NB4 (cell line): Measurements from ENCODE around the gene CDC14A.

Source experiments
- CTCF ChIP-seq: IDR thresholded peaks from one replicate; pipeline ENCODE4 v1.5.1; 2012; ENCODE audit warnings: low read depth, low read length
- MAX ChIP-seq: IDR thresholded peaks from 2 replicates; pipeline ENCODE4 v1.6.1; 2011; ENCODE audit warnings: low read depth, low read length
- MYC ChIP-seq: IDR thresholded peaks from 2 replicates; pipeline ENCODE4 v1.6.1; 2011; ENCODE audit warnings: low read depth, low read length
- POLR2A ChIP-seq: IDR thresholded peaks from 2 replicates; pipeline ENCODE4 v1.6.1; 2011; ENCODE audit warnings: mild to moderate bottlenecking; ENCODE audit not compliant: insufficient read length; ENCODE audit errors: extremely low read depth

- TF ChIP-seq CTCF (no peak), POLR2A (no peak), MAX (no peak), MYC (no peak)
Measured at GRCh38 chr1:100482748-100483147, 130.4 kb downstream of the CDC14A start.
